HS-27A (cell line): ENCODE results near the gene P2RY11.

Experiments used
- DNase-seq: peaks from one replicate; pipeline ENCODE4 v3.0.0-alpha.2; 2012; ENCODE audit warnings: low read depth, missing footprints

P2RY11 gene, protein sequence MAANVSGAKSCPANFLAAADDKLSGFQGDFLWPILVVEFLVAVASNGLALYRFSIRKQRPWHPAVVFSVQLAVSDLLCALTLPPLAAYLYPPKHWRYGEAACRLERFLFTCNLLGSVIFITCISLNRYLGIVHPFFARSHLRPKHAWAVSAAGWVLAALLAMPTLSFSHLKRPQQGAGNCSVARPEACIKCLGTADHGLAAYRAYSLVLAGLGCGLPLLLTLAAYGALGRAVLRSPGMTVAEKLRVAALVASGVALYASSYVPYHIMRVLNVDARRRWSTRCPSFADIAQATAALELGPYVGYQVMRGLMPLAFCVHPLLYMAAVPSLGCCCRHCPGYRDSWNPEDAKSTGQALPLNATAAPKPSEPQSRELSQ

DNA sequence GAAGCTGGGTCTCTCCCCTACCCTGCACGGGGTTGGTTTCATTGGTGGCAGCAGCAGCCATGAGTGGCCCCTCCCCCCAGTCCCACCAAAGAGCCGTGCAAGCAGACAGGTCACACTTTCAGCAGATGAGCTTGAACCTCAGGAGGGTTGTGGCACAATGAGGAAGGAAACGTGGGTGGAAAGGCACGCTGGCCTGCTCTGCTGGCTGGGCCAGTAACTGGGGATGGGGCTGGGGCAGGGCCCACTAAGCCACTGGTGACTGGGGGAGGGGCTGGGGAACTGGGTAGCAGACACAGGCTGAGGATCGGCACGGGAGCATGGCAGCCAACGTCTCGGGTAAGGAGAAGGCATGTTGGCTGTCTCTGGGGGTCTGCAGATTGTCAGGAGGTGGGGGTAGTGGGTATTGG lies at the start of gene P2RY11:
TSS of gene P2RY11 (plus strand) at position 289 of the 407 bp plus-strand sequence. CDS start at position 318, 29 bp downstream.
- no peak for DNase-seq

DNA sequence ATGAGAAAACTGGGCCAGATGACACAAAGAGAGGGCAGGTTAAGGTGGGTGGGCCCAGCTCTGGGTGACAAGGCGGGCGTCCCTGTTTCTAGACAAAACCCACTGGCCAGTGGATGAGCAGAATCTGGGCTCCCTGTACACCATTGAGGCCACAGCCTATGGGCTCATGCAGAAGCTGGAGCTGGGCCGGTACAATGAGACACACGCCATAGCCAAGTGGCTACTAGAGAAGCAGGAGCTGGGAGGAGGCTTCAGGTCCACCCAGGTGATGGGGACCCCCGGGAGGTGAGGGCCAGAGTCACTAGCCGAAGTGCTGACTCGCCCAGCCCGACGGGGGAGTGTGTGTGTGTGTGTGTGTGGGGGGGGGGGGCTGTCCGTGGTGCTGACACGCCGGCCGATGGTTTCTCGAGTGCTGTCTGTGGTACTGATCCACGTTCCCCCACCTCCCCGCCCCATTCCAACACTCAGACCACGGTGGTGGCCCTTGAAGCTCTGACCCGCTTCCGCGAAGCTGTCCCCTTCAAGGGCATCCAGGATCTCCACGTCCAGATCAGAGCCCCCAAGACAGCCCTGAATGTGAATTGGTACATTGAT lies 49.7 kb upstream of the P2RY11 start:
- no peak for DNase-seq

DNA sequence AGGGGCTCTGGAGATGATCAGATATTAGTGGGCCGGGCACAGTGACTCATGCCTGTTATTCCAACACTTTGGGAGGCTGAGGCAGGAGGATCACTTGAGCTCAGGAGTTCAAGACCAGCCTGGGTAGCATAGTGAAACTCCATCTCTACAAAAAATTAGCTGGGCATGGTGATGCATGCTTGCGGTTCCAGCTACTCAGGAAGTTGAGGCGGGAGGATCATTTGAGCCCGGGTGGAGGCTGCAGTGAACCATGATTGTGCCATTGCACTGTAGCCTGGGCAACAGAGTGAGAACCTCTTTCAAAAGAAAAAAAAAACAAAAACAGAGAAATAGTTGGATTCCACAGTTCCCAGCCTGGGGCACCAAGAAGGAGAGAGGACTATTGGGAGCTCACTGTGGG lies 43.3 kb upstream of the P2RY11 start:
- no peak for DNase-seq

DNA sequence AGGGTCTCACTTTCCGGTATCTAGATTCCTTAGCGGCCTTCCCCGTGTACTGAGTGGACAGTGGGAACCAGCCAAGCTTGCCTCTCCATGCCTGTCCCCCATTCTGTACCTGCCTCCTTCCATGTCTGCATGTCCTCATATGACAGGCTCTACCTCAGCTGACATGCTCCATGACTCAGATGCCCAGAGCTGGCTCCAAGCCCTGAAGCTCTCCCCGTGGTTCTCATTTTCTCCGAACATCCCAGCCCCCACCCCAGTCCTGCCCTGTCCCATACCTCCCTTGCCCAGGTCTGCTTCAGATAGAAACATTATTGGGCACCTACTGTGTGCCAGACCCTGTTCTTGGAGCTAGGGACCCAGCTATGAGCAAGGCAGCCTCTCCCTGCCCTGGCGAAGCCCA lies 42.4 kb upstream of the P2RY11 start:
- DNase-seq: no peak

DNA sequence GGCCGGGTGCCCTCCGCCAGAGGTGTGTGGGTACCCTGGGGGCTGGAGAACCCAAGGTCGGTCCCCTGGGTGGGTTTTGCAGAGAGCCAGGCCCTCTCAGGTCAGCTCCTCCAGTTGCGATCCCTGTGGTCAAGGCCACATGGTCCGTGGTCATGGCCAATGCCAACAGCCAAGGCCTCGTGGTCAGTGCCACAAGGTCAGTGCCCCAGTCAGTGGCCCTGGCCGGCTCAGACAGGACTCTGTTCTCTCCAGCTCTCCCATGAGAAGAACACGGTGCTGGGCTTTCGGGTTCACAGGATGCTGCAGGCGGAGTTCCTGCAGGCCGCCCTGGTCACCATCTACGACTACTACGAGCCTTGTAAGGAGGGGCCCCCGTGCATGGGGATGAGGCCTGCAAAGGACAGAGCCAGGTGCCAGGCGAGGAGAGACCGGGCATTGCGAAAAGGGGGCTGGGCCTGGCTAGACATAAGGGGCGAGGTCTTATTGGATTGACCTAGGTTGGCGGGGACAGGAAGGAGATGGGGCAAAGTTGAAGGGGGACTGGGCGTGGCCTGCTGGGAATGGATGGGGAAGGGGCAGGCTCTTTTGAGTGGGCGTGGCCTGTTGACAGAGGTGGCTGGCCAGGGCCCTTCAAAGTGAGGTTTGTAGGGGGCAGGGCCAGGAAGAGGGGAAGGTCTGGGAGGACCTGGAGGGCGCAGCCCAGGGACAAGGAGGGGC lies 40.6 kb upstream of the P2RY11 start:
- DNase-seq: no peak

DNA sequence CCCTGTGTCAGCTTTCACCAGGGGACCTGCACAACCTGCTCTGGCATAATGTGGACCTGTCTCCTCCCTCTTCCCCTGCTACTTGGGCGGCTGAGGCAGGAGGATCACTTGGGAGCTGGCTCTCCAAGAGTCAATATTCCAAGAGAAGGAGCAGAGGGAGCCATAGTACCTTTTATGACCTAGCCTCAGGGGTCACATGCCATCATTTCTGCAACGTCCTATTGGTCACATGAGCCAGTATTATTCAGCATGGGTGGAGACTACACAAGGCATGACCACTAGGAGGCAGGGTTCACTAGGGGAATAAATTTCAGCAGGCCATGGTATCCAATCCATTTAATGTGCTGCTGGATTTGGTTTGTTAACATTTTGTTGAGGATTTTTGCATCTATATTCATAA lies 37.3 kb upstream of the P2RY11 start:
- no peak for DNase-seq

DNA sequence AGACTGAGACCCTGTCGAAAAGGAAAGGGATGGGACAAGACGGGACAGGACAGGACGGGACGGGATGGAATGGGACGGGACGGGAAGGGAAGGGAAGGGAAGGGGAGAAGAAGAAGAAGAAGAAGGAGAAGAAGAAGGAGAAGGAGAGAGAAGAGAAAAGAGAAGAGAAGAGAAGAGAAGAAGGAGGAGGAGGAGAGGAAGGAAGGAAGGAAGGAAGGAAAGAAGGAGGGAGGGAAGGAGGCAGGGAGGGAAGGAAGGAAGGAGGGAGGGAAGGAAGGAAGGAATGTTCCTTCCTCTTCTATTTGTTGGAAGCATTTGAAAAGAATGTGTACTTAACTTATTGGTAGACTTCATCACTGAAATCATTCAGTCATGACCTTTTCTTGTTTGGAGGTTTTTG lies 35.0 kb upstream of the P2RY11 start:
- no peak for DNase-seq

DNA sequence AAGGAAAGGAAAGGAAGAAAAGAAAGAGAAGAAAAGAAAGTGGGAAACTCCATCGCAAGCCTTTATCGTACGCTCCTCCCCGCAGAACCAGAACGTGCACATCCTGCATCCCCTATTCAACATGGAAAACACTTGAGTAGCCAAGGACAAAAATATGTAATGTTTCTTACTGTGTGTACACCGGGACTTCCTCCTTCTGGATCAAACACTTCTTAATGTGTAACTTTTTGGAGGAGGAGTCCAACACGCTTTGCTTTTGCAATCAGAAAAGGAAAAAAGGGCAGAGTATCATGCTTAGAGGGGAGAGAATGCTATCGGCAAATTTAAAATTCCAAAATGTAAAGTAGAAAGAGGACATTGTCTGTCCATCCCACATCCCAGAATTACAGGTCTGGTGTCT lies 33.2 kb upstream of the P2RY11 start:
- DNase-seq: no peak

DNA sequence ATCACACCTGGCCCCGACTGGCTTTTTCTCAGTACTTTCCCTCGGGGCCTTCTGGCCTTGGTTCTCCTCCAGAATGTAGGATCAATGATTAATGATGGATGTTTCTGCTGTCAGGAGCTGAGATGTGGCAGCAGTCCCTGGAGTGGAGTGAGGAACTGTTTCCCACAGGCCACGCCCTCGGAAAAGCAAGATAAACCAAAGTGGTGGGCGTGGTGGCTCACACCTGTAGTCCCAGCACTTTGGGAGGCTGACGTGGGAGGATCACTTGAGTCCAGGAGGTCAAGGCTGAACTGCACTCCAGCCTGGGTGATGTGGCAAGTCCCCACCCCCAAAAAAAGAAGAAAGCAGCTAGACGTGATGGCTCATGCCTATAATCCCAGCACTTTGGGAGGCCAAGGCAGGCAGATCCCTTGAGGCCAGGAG lies 32.5 kb upstream of the P2RY11 start:
- no peak for DNase-seq

DNA sequence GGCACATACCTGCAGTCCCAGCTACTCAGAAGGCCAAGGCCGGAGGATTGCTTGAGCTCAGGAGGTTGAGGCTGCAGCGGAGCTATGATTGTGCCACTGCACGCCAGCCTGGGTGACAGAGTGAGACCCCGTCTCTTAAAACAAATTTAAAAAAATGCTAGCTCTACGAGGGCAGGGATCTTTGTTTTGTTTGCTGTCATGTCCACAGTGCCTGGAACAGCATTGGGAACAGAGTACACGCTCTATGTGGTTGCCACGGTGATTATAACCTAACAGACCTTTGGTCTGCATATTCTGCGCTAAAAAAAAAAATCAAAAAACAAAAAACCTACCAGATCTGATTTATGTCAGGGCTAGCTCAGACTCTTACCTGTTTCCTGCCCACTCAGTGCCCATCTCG lies 27.6 kb upstream of the P2RY11 start:
- no peak for DNase-seq

DNA sequence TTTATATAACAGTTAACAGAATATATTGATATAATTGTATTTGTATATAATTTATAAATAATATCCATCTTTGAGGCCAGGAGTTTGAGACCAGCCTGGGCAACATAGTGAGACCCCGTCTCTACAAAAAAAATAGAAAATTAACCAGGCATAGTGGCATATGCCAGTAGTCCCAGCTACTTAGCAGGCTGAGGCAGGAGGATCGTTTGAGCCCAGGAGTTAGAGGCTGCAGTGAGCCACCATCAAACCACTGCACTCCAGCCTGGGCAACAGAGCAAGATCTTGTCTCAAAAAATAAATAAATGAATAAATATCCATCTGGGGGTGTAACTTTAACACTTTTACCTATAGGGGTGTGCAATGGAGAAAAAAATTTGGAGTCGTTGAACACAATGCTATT lies 26.7 kb upstream of the P2RY11 start:
- DNase-seq: no peak

DNA sequence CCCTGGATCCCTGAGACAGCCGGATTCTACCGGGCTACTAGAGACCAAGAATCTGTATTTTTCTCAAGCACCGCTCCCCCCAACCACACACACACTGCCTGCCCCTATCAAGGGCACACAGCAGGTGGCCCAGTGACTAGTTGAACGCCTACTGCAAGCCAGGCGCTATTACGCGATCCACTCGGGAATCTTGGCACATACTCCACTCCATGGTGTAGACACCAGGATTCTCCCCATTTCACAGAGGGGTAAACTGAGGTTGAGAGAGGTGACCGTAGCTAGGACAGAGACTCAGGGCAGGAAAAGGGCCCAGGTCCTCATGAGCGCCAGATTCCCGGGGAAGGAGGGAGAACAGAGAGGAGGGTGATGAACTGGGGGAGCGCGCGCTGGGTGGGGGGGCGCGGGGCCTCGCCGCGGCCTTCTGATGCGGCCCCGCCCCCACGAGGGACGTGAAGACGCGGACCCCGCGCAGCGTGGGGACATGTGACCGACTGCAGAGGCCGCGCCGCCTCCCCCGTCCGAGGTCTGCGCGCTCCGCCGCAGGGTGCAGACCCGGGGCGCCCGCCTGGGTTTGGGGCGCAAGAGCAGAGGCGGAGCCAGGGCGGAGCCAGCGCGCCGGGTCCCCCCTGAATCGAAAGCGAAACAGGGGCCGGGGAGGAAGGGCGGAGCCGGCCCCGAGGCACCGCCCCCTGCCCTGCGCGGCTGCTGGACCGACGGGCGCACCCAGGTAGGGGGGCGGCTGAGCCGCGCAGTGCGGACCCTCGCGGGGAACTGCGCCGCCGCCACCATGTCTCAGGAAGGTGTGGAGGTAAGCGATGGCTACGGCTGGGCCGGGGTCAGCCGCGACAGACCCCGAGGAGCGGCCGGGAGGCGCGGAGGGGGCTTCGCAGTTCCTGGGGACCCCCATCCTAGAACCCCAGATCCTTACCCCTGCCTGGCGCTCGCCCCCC lies 25.6 kb upstream of the P2RY11 start, which contains the start of gene SHFL:
TSS of gene SHFL (plus strand) at position 677 of the 950 bp plus-strand sequence. CDS start at position 788, 111 bp downstream.
- DNase-seq: no peak

DNA sequence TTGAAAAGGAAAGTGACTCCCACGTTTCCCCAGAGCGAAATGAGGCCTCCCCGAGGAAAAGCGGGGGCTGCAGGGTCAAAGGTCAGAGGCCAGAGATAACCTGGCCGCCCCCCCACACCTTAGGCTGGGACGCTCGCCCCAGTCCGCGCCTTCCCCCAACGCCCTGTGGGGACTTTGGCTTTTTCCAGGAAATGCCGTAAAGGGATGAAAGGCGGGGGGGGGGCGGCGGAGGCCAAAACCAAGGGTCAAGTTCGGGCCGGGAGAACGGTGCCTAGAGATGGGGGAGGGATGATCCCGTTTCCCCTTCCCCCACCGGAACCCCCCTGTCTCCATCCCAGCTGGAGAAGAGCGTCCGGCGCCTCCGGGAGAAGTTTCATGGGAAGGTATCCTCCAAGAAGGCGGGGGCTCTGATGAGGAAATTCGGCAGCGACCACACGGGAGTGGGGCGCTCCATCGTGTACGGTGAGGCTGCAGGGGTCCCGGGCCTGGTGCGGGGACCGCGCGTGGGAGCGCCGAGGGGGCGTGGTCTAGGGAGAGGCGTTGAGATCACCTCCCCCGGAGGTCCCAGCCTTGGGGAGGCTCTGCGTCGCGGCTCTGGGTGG lies 24.8 kb upstream of the P2RY11 start:
- DNase-seq: no peak

DNA sequence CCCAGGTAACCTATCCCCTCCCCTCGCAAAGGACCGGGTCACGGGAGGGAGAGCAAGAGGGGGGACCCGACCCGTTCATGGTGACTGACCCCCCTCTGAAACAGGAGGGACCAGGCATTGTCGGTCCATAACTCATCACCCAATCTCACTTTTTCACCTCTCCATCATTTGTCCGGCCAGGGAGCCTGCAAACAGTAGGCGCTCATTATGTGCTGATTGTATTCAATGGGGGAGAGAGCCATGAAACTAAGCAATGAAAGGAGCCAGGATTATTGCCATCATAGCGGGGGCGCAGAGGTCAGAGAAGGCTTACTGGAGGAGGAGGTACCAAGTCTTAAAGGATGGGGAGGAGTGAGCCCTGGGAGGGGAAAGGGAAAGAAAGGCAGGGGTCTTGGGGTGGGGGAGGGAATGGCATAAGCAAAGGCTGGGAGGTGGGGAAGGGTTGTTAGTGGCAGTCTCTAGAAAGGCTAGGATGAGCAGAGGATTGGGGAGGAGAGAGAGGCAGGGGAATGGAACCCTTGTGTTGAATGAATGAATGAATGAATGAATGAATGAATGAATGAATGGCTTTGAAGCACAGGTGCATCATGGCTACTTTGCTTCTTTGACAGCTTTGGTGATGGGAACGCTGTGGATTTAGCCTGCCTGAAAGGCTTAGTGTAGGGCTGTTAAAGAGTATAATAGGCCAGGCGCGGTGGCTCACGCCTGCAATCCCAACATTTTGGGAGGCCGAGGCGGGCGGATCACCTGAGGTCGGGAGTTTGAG lies 24.0 kb upstream of the P2RY11 start:
- no peak for DNase-seq

DNA sequence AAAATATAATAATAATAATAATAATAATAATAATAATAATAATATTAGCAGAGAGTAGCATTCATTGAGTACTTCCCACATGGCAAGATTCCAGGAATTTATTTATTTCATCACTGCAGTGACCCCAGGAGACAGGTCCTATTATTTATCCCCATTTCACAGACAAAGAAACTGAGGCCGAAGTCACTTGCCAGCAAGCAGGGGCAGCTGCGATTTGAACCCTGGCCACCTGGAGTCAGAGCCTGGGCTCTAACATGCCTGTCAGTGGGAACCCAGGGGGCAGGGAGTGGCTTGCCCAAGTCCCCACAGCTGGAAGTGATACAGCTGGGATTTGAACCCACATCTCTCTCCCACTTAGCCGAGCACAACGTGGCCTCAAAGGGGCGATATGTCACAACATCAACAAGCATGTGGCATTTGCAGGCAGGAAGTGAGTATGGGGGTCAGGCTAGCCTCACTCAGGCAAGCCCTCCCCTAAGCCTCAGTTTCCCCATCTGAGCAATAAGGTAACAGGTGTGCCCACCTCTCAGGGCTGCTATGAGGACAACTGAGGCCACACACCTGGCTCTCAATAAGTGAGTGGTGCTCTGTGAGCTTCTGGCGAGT lies 22.4 kb upstream of the P2RY11 start:
- DNase-seq: no peak

DNA sequence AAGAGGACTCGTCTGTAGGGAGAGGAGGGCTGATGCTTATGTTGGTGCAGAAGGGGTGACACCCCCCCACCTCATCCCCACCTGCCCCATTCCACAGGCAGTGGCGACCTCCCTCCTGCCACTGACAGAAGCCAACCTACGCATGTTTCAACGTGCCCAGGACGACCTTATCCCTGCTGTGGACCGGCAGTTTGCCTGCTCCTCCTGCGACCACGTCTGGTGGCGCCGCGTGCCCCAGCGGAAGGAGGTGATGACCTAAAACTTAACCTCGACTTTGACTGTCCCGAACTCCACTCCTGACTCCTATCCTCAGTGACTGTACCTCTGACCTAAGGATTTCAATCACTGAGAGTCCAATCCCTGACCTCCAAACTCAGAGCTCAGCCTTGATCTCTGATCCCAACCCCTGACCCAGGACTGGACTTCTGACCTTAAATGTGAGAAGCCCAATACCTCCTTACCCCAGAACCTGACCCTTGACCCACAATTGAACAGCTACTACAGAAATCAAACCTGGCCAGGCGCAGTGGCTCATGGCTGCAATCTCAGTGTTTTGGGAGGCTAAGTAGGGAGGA lies 21.6 kb upstream of the P2RY11 start:
- DNase-seq: no peak

DNA sequence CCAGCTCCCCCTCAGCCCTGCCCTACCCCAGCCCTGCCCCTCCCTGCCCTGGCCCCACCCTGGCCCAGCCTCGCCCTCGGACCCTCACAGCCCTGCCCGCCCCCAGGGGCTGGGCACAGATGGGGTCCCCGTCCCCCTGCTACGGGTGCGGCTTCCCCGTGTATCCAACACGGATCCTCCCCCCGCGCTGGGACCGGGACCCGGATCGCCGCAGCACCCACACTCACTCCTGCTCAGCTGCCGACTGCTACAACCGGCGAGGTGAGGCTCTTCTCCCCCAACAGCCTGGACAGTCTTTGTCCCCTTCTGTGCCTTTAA lies 20.2 kb upstream of the P2RY11 start:
- no peak for DNase-seq

DNA sequence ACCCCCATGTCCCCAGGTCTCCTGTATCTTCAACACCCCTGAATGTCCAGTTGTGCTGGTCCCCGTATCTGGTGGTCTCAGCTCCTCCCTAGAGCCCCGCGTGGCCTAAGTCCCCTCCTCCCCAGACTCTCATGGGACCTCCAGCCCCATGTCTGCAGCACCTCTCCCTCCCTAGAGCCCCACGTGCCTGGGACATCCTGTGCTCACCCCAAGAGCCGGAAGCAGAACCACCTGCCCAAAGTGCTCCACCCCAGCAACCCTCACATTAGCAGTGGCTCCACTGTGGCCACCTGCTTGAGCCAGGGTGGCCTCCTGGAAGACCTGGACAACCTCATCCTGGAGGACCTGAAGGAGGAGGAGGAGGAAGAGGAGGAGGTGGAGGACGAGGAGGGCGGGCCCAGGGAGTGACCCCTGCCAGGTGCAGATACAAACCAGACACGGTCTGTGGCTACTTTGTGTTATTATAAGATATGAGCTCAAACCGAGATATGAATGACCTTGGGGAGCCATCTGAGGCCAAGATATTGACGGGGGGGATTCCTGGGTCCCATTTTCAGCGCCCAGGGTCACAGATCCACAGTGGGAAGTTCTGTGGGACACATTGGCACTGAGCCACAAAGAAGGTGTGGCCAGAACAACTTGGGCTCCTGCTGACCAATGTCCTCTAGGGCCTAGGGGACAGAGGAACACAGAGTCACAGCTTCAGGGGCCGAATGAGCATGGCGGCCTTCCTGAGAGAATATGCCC lies 19.4 kb upstream of the P2RY11 start:
- DNase-seq: no peak

DNA sequence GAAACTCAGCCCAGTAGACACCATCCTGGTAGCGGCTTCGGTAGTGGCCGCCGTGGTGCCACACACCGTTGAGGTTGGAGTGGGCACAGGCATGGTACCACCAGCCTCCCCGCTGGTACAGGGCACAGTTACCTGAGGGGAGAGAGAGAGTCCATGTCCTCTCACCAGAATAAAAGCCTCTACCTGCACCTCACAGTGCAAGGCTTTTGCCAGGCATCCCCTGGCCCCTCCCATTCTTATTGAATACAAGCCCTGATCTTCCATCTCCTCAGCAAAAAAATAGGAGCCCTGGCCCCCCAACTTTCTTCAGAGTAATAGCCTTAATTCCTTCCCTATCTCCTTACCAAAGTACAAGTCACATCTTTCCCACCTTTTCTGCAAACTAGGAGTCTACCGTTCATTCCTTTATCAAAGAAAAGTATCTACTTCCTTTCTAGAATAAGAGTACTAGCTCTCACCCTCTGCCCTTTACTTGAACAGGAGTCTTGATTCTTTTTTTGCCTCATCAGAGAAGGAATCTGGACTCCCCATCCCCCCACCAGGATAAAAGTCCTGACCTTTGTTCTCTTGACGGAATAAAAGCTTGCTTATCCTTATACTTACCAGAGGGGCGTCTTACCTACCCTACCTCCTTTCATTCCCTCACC lies 18.7 kb upstream of the P2RY11 start:
- no peak for DNase-seq
